SW 1271 (cell line): ENCODE results near the gene BRD9.
"Not testable (repeated sequence)": the region's sequence is repeated elsewhere in the genome, so short reads cannot be mapped to it uniquely, and the experiment has no call there.

ENCODE experiments used
- DNase-seq, 2 experiments: peaks; one replicate each; lab custom pipeline; 2025; lab: John Stamatoyannopoulos, UW

BRD9 gene

DNA sequence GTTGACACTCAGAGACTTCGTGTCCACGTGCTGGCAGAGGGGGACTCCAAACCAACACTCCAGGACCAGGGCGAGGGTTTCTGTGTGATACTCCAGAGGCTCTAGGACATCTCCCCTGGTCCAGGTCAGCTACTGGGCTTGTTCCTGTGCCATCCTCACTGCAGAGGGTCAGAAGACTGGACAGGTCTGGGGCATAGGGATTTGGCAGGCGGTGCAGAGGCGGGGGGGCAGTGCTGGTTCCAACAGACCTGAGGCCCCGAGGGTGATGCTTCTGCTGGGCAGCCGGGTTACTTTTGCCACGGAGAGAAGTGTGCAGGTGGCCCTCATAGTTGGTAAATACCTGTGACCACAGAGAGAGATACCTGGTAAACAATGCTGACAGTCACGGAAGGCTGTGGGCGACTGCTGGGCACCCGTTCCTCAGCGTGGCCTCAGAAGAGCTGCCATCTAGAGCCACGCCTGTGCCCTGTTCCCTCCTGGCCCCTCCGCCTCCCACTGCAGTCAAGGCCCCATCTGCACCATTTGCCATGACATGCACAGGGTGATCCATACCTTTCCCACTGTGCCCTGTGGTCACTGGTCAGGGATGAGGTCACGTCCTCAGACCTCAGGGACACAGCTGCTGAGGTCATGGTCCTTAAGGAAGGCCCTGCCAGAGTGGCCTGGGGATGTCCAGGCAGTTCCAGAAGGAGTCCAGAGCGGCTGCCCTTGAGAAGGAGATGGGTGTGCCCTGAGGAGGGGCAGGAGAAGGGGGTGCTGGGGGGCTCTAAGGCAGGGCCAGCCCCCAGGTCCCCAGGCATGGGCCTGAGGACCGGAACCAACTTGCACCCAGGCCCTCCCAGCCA is 30.1 kb upstream of the BRD9 start:
- no peak for DNase-seq

DNA sequence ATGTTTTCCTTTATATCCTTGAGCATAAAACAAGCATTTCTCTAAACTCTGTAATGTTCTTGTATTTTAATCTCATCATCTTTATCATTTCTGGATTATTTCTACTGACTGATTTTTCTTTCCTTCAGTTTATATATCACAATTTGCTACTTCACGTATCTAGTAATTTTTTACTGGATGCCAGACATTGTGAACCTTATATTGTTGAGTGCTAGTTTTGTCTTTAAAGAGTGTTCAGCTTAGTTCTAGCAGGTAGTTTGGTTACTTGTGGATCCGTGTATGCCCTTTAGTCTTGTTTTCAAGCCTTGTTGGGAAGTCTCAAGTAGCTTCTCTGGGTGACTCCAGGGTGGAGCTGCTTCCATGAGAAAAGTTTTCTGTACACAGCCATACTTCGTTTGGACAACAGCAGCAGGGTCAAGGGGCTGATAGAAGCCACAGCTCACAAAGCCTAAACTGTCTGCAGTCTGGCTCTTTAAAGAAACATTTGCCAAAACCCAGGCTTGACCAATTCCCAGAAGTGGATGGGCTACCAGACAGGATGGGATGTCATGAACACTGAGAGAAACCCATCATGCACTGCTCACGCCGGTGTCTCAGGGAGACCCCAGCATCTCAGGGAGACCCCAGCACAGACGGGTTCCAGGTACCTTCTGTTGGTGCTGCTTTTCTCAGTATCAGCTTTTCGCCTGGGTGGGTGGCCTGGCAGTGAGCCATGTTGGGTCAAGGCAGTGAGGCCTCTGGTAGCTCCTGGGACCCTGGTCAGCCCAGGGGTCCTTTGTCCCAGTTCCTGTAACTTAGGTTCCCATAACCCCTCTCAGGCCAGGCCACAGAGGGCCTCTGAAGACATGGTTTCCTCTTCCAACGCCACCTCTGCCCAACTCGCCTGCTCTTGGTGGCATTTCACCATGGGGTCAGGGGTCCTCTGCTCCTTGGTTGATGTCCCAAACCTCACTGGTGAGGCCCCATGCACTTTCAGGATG is 29.1 kb upstream of the BRD9 start:
- no peak for DNase-seq

DNA sequence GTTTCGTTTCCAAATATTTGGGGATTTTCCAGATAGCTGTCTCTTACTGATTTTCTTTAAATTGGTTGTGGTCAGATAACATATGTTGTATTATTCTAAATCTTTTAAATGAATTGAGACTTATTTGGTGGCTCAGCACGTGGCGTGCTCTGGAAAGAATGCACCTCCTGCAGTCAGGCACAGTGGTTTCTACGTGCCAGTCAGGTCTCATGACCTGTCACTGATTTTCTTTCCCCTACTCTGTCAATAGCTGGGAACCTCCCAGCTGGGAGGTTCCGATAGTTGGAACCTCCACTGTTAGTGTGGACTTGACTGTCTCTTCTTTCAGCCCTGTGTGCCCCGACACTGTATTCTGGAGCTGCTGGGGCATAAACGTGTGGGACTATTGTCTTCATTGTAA is 27.7 kb upstream of the BRD9 start:
- DNase-seq: no peak

DNA sequence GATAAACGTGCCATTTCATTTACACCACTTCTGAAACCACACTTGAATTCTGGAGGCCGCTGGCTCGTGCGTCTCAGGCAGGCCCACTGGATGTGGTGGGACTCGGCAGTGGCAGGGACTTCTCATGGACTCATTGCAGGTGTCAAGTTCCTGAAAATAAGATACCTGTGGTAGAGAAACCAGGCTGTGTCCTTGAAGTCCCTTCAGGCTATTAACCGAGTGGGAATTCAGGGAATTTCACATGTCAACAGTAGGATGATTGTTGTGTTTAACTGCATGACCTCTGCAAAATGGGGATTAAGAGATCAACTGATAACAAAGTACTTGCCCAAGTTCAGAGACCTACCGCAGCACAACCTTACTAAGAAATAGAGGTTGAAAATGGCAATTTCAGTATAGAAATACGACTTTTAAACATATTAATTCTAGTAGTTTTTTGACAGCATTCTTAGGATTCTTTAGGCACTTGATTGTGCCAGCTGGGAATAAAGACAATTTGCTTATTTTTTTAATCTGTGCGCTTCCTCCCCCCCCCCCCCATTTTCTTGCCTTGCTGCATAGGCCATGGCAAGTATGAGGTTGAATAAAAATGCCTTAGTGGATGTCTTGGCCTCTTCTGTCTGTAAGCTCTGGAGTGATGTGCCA is 26.9 kb upstream of the BRD9 start:
- DNase-seq: no peak

DNA sequence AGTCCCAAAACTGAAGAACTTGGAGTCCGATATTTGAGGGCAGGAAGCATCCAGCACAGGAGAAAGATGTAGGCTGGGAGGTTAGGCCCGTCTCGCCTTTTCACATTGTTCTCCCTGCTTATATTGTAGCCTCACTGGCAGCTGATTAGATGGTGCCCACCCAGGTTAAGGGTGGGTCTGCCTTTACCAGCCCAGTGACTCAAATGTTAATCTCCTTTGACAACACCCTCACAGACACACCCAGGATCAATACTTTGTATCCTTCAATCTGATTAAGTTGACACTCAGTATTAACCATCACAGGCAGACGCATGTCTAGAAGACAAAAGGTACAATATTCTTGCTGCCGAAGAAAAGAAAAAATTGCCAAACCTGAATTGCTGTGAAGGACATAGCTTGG is 26.1 kb upstream of the BRD9 start:
- not testable (repeated sequence) for DNase-seq

DNA sequence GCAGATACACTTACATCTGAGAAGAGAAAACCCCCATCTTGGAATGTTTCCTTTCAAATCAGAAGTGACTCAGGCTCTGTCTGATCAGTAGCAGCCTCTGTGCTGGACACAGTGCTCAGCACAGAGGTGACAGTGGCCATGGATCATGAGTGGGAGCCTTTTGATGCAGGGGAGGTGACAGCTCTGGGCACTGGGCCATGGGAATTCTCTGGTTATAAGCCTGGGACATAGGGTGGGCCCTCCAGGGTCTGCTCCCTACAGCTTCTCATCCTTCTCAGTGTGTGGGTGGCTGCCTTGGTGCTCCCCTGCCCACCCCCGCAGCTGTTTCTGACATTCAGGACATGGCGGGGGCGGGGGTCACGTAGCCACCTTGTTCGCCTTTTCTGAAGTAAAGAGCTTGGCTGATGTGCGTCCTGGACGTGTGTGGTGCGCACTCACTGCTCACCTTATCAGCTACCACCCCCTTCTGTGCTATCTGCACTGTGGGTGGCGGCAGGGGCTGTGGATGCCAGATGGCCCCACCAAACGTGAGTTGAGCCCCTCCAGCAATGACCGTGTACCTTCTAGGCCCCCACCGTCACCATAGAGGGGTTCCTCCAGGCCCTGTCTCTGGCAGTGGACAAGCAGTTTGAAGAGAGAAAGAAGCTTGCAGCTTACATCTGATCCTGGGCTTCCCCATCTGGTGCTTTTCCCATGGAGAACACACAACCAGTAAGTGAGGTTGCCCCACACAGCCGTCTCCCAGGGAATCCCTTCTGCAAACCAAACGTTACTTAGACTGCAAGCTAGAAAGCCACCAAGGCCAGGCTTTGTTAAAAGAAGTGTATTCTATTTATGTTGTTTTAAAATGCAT is 24.1 kb upstream of the BRD9 start:
- DNase-seq: no peak

DNA sequence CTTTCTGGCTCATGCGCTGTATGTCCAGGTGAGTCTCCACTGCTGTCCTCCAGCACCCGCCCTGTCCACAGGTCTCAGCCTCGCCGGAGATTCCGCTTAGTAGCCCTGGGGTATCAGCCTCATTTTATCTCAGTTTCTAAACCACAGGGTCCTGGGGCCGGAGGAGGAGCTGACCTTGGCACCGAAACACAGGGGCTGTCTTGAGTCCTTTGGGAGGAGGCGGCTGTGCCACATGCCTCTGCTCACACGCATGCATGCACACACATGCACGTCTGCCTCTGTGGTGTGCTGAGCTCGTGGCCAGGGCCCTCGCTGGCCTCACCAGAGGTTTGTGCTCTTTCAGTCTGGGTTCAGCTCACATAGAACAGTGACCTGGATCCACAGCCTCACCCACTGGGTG is 23.3 kb upstream of the BRD9 start:
- DNase-seq: no peak

DNA sequence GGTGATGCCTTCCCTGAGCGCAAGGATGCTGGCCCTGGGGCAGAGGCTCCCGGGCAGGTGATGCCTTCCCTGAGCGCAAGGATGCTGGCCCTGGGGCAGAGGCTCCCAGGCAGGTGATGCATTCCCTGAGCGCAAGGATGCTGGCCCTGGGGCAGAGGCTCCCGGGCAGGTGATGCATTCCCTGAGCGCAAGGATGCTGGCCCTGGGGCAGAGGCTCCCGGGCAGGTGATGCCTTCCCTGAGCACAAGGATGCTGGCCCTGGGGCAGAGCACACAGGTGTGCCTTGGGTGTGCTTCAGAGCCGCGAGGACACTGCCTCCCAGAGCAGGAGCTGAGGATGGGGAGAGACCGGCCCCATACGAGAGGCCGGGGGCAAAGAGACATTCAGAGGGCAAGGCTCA is 22.7 kb upstream of the BRD9 start:
- not testable (repeated sequence) for DNase-seq

DNA sequence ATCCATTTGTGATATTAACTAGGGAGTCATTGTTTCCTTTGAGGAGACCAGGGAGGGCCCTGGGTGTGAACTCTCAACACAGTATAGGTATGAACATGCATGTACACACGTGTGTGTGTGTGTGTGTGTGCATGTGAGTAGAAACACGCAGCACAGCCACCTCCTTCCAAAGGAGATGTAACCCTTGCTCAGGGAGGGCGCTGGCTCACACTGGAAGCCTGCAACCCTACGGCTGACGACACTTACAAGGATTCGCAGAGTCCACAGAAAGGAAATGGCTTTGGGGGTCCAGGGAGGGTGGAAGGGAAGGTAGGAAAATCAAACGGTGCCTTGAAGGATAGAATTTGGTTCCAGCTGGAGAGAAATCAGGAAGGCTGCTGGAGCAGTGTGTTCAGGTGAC is 22.0 kb upstream of the BRD9 start:
- DNase-seq: no peak

DNA sequence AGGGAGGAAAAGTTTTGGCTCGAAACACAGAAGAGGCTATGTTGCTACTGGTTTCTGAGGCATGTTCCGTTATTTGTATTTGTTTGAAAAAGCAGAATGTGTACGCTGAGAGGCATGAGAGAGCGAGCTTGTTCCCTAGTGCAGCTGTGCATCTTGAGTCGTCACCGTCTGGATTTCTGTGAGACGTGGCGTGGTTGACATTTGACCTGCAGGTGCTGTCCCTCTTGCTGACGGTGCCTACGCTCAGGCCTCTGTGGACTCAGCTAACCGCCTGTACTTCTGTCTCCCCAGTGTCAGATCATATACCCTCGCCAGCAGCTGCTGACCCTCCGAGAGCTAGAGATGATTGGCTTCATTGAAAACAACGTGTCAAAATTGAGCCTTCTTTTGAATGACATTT is 21.6 kb upstream of the BRD9 start:
- no peak for DNase-seq

DNA sequence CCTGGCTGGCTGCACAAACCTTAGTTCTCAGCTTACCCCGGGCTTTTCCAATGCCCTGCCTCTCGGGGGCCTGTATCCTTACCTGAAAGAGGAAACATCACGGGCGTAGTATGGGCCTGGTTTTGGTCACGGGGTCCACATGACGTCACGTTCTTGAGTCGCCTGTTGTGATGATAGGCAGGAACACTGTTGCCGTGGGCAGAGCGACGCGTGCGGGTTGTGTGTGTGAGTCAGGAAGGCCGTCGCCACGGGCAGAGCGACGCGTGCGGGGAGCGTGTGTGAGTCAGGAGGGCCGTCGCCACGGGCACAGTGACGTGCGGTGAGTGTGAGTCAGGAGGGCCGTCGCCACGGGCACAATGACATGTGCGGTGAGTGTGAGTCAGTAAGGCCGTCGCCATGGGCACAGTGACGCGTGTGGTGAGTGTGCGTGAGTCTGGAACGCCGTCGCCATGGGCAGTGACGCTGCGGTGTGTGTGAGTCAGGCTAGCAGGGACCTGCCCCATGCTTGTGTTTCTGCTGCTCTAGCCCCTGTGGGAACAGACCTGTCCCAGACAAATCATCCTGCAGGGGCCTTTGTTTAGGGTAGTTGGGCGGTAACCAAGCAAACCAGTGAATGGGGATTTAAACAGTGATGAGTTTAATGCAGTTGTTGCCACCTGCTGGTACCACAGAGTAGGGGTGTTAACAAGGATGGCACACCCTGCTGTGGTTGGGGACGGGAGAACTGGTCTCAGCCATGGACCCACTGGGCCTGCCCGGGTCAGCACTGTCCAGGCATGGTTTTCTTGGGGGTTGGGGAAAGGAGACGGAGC is 19.9 kb upstream of the BRD9 start:
- peak; percentile 43 to 70 for DNase-seq

DNA sequence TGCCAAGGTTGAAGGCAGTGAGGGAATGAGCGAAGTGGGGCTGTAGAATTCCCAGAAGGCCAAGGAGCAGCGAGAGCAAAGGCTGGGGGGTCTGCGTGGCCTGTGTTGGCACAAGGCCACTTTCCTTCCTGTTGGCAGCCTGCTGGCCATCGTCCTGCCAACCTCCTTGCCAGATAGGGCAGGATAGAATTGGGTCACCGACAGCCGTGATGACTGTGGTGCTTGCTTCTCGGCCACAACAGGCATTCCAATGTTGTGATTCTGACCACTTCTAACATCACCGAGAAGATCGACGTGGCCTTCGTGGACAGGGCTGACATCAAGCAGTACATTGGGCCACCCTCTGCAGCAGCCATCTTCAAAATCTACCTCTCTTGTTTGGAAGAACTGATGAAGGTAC is 19.0 kb upstream of the BRD9 start:
- no peak for DNase-seq

DNA sequence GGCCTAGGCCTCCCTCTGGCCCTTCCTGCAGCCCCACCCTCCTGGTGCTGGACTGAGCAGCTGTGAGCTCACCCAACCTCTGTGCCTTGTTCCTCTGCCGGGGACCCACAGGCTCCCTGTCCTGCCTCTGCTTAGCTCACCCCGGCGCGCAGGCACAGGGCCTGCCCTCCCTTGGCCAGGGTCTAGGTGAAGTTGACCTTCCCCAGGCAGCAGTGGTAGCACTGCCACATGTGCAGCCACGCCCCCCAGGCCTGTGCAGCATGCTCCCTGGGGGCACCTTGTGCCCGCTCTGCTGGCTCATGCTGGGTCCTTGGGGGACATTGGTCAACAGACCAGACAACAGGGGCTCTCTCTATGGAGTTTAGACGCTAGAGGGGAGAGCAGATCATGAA is 18.2 kb upstream of the BRD9 start:
- no peak for DNase-seq

DNA sequence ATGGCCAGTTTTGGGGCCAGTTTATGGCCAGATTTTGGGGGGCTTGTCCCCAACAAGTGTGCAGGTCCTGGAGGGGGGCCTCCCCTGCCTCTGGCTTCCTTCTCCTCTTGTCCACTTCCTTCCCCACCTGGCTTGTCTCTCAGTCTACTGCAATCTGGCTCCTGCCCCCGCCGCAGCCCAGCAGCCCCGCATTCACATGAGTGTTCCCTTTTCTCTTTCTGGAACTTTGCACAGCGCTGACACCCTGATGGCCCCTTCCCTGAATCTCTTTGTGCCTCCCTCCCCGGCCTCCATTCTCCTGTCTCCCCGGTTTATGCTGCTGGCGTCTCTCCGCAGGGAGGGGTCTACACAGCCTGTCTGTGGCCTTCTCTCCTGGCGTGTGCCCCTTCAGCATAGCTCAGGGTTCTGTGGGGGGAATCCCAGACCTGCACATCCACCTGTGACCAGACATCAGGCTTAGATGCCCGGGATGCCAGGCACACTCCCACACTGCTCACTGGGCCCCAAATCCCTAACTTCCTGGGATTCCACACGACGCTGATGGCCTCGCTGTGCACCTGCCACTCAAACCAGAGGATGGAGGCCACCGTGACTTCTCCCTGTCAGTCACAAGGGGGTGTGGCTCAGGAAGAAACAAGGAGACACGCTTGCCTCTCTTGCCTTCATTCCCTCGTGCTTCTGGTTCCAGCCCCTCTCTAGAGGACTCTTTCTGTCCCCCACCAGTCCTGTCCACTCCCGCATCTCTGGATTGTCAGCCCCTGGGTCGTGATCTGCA is 17.6 kb upstream of the BRD9 start:
- no peak for DNase-seq

DNA sequence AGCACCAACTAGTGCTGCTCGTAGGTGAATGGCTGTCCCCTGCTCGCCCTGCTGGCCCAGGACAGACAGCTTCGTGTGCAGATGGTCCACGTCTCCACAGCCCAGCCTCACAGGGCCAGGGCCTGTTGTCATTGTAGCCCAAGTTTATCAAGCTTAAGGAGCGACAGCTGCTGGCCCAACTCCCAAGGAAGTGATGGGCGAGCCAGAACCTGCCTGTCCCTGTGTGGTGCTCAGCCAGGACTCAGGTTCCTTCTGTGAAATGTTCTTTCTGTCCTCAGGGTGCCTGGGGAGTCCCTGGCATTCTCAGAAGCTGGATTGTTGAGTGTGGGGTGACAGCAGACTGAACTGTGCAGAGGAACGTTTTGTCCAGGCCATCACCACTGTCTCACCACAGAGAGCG is 16.5 kb upstream of the BRD9 start:
- no peak for DNase-seq

DNA sequence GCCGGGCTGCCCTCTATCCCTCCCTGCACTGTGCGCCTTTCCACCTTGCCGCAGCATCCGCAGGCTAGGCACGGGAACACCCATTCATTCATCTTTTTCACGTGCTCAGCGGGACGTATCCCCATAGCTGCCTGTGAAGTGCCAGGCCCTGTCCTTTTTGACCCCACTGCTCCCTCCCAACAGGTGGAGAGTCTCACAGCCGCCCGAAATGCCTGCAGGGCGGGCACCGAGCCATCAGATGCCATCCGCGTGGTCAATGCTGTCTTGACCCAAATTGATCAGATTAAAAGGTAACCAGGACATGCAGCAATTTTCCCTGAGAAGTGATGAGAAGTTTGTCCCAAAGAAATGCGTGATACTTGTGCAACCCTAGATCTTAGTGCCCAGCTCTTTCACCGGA is 15.6 kb upstream of the BRD9 start:
- no peak for DNase-seq

DNA sequence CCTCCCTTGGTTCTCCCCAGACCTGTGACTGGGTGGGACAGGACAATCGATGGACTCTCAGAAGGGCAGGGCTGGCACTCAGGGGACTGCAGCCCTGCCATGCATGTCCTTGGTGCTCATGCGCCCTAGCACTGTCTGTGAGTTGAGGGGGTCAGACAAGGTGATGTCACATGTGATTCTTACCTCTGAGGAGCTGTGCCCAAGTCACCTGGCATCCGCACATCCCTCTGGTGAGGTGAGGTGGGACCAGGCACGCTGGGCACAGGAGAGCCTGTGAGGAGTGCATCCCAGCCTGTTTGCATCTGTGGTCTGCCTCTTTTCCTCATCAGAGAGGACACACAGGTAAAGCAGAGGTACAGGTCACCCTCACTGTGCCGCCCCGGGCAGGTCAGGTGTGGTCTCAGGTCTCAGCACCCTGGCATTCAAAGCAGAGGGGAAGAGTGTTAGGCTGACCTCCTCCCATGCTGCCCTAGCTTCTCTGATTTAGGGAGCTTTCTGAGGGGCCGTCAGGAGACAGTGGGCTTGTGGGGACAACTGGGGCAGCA is 14.8 kb upstream of the BRD9 start:
- no peak for DNase-seq

DNA sequence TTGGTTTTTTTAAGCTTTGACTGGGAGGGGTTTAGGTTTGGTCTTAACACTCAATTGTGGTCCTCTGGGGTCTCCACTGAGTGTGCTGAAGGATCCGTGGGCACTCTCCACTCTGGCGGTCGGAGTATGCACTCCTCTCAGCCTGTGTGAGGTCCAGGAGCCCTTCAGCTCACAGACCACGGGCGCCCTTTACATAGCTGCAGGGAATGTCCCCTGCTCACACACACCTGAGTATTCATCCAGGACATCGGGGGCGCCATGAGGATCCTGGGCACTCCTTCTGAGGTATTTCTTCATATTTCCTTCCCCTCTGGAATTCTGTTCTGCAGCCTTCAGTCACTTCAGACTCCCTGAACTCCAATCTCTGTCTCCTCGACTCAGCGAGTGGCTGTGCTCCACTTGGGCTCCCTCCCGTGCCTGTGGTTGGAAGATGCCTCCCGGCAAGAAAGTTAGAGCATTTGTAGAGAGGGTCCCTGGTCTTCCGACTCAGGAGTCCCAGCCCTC is 12.6 kb upstream of the BRD9 start:
- DNase-seq: no peak

DNA sequence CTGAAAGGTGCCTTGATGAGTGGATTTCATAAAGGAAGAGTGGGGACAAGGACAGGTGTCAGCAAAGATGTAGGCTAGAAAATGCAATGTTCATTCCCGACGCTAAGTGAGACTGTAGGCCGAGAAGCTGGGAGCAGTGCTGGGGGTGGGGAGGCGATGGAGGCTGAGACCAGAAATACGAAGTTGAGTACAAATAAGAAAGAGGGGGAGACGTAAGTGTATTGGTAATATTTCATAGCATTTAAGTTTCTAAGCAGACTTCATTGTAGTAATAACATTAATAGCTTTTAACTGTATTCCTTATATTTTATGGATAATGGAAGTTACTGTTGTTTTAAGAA is 11.1 kb upstream of the BRD9 start:
- no peak for DNase-seq
